ENCODE measurements around the gene RASSF8.

- TF ChIP-seq EZH2phosphoT487 (IDR thresholded peaks at IDR 0.05; ENCODE audit: unreplicated experiment) (no peak), CTCF (conservative IDR thresholded peaks at IDR 0.05; ENCODE audit: low read depth in 2 of 2) (no peak), ZNF462 (CRISPR knock-in tag; IDR thresholded peaks at IDR 0.05) (no peak), EZH2 (IDR thresholded peaks at IDR 0.05; ENCODE audit: low read depth, unreplicated experiment) (no peak), ETS1 (IDR thresholded peaks at IDR 0.05) (no peak), REST (IDR thresholded peaks at IDR 0.05; ENCODE audit: unreplicated experiment) (no peak), POLR2AphosphoS5 (IDR thresholded peaks at IDR 0.05; ENCODE audit: low read depth) (no peak), NANOG (IDR thresholded peaks at IDR 0.05; ENCODE audit: borderline replicate concordance) (no peak), JUNB (IDR thresholded peaks at IDR 0.05; ENCODE audit: unreplicated experiment) (no peak), STAT1 (IDR thresholded peaks at IDR 0.05; ENCODE audit: unreplicated experiment) (no peak), CREB1 (CRISPR knock-in tag; IDR thresholded peaks at IDR 0.05; ENCODE audit: low read depth) (no peak)
Measured at GRCh38 chr12:25986180-25986579, 27.7 kb downstream of the RASSF8 start.
